Common myeloid progenitor, CD34-positive (primary cell): ENCODE results near the gene MAN1A2.
A peak's percentile ranks its signal among the peaks of the same experiment; 100 is the strongest.
"Not testable (repeated sequence)": the region's sequence is repeated elsewhere in the genome, so short reads cannot be mapped to it uniquely, and the experiment has no call there.

Experiments used
- CTCF ChIA-PET: fragments of 350-600 bp; sonication (Branson Sonifier 250); formaldehyde crosslinking; loops from one replicate; lab custom pipeline; 2021; ENCODE audit warnings: antibody characterized with exemption; lab: Charles Lee
- POLR2A ChIA-PET: fragments of 350-600 bp; sonication (Branson Sonifier 250); formaldehyde crosslinking; loops from one replicate; lab custom pipeline; 2021; ENCODE audit warnings: antibody characterized with exemption; lab: Charles Lee
- DNase-seq, 3 donors: peaks; one replicate each; pipeline versions ENCODE4 v3.0.0 to v3.0.0-alpha.2; 2013
- H3K27ac ChIP-seq, 2 experiments: 1 replicate in 1 of 2; 2 replicates in 1 of 2; pipeline ENCODE4 v1.7.0; 2013; ENCODE audit warnings: inconsistent platforms in 2 of 2, low read length in 2 of 2, mild to moderate bottlenecking in 2 of 2, low read depth in 1 of 2, moderate library complexity in 1 of 2; ENCODE audit not compliant: severe bottlenecking in 2 of 2, insufficient read depth in 1 of 2, poor library complexity in 1 of 2
- H3K27me3 ChIP-seq, 5 experiments: replicated peaks in 2 of 5; 1 replicate in 3 of 5; 2 replicates in 2 of 5; pipeline versions ENCODE4 v1.6.1 to v1.7.0; 2013; ENCODE audit warnings: low read length in 4 of 5, mild to moderate bottlenecking in 2 of 5, moderate library complexity in 2 of 5, inconsistent platforms in 1 of 5; ENCODE audit not compliant: insufficient read depth in 5 of 5, control insufficient read depth in 4 of 5
- H3K36me3 ChIP-seq, 4 experiments: 1 replicate in 2 of 4; 2 replicates in 2 of 4; pipeline versions ENCODE4 v1.6.1 to v1.7.0; 2013; ENCODE audit warnings: low read length in 3 of 4, control low read depth in 1 of 4, mild to moderate bottlenecking in 1 of 4; ENCODE audit not compliant: control insufficient read depth in 4 of 4, insufficient read depth in 4 of 4
- H3K4me1 ChIP-seq, 4 experiments: 1 replicate in 3 of 4; 2 replicates in 1 of 4; pipeline versions ENCODE4 v1.6.1 to v1.7.1; 2013; ENCODE audit warnings: low read length in 3 of 4, mild to moderate bottlenecking in 3 of 4, control low read depth in 1 of 4, inconsistent platforms in 1 of 4, moderate library complexity in 1 of 4; ENCODE audit not compliant: control insufficient read depth in 4 of 4, insufficient read depth in 4 of 4; ENCODE audit errors: control extremely low read depth in 1 of 4
- H3K4me3 ChIP-seq, 7 experiments: 1 replicate in 4 of 7; 2 replicates in 3 of 7; pipeline versions ENCODE4 v1.5.1 to v1.7.0; 2013; ENCODE audit warnings: mild to moderate bottlenecking in 7 of 7, low read length in 6 of 7, moderate library complexity in 6 of 7, inconsistent platforms in 2 of 7, low read depth in 2 of 7, control low read depth in 1 of 7; ENCODE audit not compliant: insufficient read depth in 4 of 7, control insufficient read depth in 1 of 7; ENCODE audit errors: extremely low read depth in 1 of 7
- H3K9me3 ChIP-seq, 5 experiments: 1 replicate in 4 of 5; 2 replicates in 1 of 5; pipeline versions ENCODE4 v1.6.1 to v1.7.1; 2013; ENCODE audit warnings: low read length in 4 of 5, mild to moderate bottlenecking in 2 of 5, inconsistent platforms in 1 of 5, low read depth in 1 of 5, moderate library complexity in 1 of 5; ENCODE audit not compliant: control insufficient read depth in 4 of 5, insufficient read depth in 2 of 5; ENCODE audit errors: control extremely low read depth in 1 of 5
- WGBS: methylation state at CpG from one replicate; pipeline ENCODE4 v1.1.5; 2013; ENCODE audit not compliant: insufficient coverage; 5-methylcytosine and 5-hydroxymethylcytosine counted together

Gene MAN1A2

DNA sequence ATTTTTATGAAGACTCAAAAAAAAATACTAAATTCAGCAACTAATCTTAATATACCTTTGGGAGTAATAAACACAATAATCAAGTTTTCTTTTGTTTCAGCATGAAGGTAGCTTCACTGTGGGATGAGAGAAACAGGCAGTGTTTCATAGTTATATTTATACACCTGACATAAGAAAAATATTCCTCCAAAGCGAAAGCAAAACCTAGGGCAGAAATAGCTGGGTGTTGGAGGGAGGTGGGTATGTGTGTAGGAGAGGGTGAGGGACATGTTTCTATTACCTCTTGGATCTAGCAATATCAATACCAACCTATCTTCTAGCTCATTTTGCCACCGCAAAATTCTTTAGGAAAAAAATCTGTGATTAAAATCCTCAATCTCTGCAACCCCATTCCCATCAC is 24.9 kb upstream of the MAN1A2 start:
- H3K9me3 ChIP-seq = no peaks in the 10 kb centered on the region
- peak overlapping the region in 1 of 7 experiments; percentile 9 for H3K4me3 ChIP-seq
- H3K27ac ChIP-seq = no peak overlapping the region
- CTCF ChIA-PET = interaction anchor here (0.8 kb wide), 2 partner anchors 114 to 411 kb away, joined by 3 read pairs; no protein-coding TSS in a partner anchor
- peak in 2 of 3 donors; percentile 8 for DNase-seq
- 91% methylated on average over 1 of the region's 2 CpGs for WGBS
- POLR2A ChIA-PET = no interaction called here
- H3K36me3 ChIP-seq = no peaks in the 10 kb centered on the region
- no peaks in the 10 kb centered on the region for H3K4me1 ChIP-seq
- H3K27me3 ChIP-seq = no peaks in the 10 kb centered on the region

DNA sequence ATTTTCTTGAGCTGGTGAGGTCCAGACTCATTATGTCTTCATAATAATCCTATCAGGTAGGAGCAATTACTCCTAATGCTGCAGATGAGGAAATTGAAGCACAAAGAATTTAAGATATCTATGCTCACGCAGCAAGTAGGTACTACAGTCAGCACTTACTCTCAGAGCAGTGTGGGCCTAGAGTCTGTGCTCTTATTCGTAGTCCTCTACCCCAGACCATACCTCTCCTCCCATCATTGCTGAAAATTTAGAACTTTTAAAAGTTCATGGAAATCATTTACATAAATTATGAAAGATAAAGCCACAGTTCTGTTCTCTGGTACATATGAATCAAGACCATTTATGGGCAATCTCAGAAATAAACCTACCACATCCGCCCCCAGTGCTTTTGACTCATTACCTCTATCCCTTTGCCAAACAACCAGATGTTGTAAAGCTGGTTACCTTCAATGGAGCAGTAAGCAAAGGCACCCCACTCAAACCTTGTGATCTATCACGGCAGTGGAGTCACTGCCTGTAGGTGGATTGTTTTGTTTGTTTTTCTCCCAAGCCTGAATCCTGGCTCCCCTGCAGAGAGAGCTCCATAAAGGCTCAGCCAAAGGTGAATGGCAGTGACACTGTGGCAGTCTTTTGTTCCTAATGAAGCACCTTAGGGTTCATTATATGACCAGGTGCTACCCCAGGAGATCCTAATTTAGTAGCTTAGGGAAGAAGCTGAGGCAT is 20.9 kb upstream of the MAN1A2 start:
- no peaks in the 10 kb centered on the region for H3K9me3 ChIP-seq
- H3K36me3 ChIP-seq = no peaks in the 10 kb centered on the region
- WGBS = 83% methylated on average over 2 of the region's 4 CpGs
- no peak for DNase-seq
- ChIA-PET POLR2A (no interaction called here), CTCF (no interaction called here)
- no peaks in the 10 kb centered on the region for H3K27me3 ChIP-seq
- no peak overlapping the region for H3K4me3 ChIP-seq
- H3K27ac ChIP-seq = no peak overlapping the region
- no peaks in the 10 kb centered on the region for H3K4me1 ChIP-seq

DNA sequence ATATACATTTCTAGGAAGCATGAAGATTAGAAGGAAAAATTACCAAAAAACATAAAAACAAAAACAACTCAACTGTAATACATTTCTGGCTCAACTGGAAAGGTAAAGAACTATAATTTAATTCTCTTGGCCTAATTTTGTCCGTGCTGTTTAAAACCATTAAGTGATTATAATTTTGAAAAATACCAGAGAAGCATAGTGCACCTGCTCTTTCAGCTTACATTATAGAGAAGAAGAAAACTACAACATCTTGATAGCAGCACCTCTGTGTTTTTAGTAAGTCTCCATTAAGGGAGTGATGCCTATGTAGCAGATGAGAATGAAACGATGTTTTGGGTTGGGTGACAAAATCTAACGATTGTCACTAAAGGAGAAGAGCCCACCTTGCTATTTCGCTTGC is 19.3 kb upstream of the MAN1A2 start:
- Histone ChIP-seq H3K4me3 (no peak overlapping the region), H3K27me3 (no peaks in the 10 kb centered on the region), H3K4me1 (no peaks in the 10 kb centered on the region), H3K27ac (no peak overlapping the region), H3K36me3 (no peaks in the 10 kb centered on the region), H3K9me3 (no peaks in the 10 kb centered on the region)
- ChIA-PET CTCF (no interaction called here), POLR2A (no interaction called here)
- no peak for DNase-seq
- 94% methylated on average over 3 of the region's 4 CpGs for WGBS

DNA sequence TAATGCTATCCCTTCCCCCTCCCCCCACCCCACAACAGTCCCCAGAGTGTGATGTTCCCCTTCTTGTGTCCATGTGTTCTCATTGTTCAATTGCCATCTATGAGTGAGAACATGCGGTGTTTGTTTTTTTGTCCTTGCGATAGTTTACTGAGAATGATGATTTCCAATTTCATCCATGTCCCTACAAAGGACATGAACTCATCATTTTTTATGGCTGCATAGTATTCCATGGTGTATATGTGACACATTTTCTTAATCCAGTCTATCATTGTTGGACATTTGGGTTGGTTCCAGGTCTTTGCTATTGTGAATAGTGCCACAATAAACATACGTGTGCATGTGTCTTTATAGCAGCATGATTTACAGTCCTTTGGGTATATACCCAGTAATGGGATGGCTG is 14.6 kb upstream of the MAN1A2 start:
- H3K4me3 ChIP-seq, H3K36me3 ChIP-seq, H3K27me3 ChIP-seq, H3K27ac ChIP-seq, POLR2A ChIA-PET, CTCF ChIA-PET, H3K9me3 ChIP-seq, DNase-seq, H3K4me1 ChIP-seq: not testable (repeated sequence)
- no CpG with 5 or more reads among the region's 3 CpGs for WGBS

DNA sequence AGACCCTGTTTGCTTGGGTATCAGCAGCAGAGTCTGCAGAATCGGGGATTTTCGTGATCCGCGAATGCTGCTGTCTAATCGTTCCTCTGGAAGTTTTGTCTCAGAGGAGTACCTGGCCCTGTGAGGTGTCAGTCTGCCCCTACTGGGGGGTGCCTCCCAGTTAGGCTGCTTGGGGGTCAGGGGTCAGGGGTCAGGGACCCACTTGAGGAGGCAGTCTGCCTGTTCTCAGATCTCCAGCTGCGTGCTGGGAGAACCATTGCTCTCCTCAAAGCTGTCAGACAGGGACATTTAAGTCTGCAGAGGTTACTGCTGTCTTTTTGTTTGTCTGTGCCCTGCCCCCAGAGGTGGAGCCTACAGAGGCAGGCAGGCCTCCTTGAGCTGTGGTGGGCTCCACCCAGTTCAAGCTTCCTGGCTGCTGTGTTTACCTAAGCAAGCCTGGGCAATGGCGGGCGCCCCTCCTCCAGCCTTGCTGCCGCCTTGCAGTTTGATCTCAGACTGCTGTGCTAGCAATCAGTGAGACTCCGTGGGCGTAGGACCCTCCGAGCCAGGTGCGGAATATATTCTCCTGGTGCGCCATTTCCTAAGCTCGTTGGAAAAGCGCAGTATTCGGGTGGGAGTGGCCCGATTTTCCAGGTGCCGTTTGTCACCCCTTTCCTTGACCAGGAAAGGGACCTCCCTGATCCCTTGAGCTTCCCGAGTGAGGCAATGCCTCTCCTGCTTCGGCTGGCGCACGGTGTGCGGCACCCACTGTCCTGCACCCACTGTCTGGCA is 9.2 kb upstream of the MAN1A2 start:
- 98% methylated on average over 23 of the region's 24 CpGs for WGBS
- H3K27ac ChIP-seq, H3K4me3 ChIP-seq, DNase-seq, POLR2A ChIA-PET, H3K9me3 ChIP-seq, CTCF ChIA-PET, H3K36me3 ChIP-seq, H3K27me3 ChIP-seq: not testable (repeated sequence)
- peaks cover 0 to 15% (median 10%) of the 10 kb centered on the region in 4 experiments for H3K4me1 ChIP-seq

DNA sequence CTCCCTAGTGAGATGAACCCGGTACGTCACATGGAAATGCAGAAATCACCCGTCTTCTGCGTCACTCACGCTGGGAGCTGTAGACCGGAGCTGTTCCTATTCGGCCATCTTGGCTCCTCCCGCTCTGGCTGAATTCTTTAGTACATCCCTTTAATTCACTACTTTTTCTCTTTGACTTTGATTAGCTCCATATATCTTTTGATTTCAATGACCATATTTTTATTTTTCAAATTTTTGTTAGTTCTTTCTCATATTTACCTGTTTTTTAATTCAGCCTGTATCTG is 8.7 kb upstream of the MAN1A2 start:
- H3K36me3 ChIP-seq, CTCF ChIA-PET, DNase-seq, H3K9me3 ChIP-seq, H3K4me3 ChIP-seq, POLR2A ChIA-PET, H3K27ac ChIP-seq, H3K27me3 ChIP-seq: not testable (repeated sequence)
- 98% methylated on average over 7 of the region's 8 CpGs for WGBS
- peaks cover 0 to 15% (median 10%) of the 10 kb centered on the region in 4 experiments for H3K4me1 ChIP-seq

DNA sequence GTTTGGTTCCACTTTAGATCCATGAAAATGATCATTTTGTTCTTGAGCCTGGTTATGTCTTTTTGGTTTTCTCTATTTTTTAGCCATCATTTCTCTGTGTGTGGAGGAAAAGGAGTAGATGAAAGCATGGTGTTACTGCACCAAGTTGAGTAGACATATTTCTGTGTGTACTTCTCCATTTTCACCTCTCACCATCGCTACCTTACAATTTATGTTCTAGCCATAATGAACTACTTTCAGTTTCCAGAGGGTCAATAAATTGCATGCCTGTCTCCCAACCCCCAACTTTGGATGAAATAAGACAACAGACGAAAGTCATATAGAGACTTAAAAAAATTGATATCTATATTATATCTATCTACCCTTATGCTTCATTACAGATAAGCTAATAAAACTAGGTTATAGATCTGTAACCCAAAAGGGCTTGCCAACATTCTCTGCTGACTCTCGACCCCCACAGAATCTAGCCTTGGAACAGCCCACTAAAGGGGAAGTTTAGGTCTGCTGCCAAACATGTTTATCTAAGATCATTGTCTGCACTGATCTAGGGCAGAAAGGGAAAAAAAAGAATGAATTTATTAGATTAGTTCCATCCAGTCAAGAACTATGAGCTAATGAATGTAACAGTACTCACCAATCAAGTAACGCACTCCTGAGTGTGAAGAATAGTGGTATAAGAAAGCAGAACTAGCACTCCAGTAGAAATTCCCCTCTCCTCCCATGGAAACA is 7.5 kb upstream of the MAN1A2 start:
- no peaks in the 10 kb centered on the region for H3K9me3 ChIP-seq
- ChIA-PET POLR2A (no interaction called here), CTCF (interaction anchor here (0.6 kb wide), 1 partner anchor 534 kb away, joined by 3 read pairs; no protein-coding TSS in a partner anchor)
- peak overlapping the region in 6 of 7 experiments; percentile 0 to 63 (median 34) for H3K4me3 ChIP-seq
- peaks cover 4 to 15% (median 10%) of the 10 kb centered on the region in 4 experiments for H3K4me1 ChIP-seq
- H3K27ac ChIP-seq = peak overlapping the region in 1 of 2 experiments; percentile 6
- WGBS = 17% methylated on average over 1 of the region's 4 CpGs
- H3K36me3 ChIP-seq = no peaks in the 10 kb centered on the region
- H3K27me3 ChIP-seq = no peaks in the 10 kb centered on the region
- DNase-seq = peak; percentile 62 to 91 (median 91)
